Kidney (tissue), 14 donors: Measurements from ENCODE around the gene CLEC16A. TPM values are rescaled to one million over a fixed set of nuclear protein-coding genes. Genes with fewer than 3 reads are reported as not detected.

Experiments
- DNase-seq, 5 donors: peaks; one replicate each; pipeline ENCODE4 v3.0.0-alpha.2; 2013 to 2020
- FAIRE-seq: peaks from 2 replicates; lab custom pipeline; 2012; peaks lifted over from hg19 to GRCh38; lab: Jason Lieb, UNC
- H3K27ac ChIP-seq, 2 donors: one replicate each; pipeline ENCODE4 v1.7.0; 2013; ENCODE audit warnings: low read depth in 2 of 2, low read length in 2 of 2, inconsistent platforms in 1 of 2
- H3K27me3 ChIP-seq: one replicate; pipeline ENCODE4 v1.7.1; 2013; ENCODE audit warnings: low read length, inconsistent platforms; ENCODE audit not compliant: control insufficient read depth, insufficient read depth
- H3K36me3 ChIP-seq, 3 donors: one replicate each; pipeline versions ENCODE4 v1.7.0 to v1.7.1; 2013; ENCODE audit warnings: low read length in 3 of 3, control low read depth in 1 of 3, inconsistent platforms in 1 of 3; ENCODE audit not compliant: insufficient read depth in 3 of 3, control insufficient read depth in 2 of 3
- H3K4me1 ChIP-seq, 3 donors: one replicate each; pipeline versions ENCODE4 v1.7.0 to v1.7.1; 2013; ENCODE audit warnings: low read length in 3 of 3, inconsistent platforms in 1 of 3, low read depth in 1 of 3; ENCODE audit not compliant: control insufficient read depth in 2 of 3, insufficient read depth in 2 of 3
- H3K4me3 ChIP-seq, 3 donors: one replicate each; pipeline versions ENCODE4 v1.7.0 to v1.8.1; 2013; ENCODE audit warnings: low read length in 3 of 3, control low read depth in 1 of 3, inconsistent platforms in 1 of 3
- H3K9ac ChIP-seq, 3 donors: one replicate each; pipeline versions ENCODE4 v1.7.0 to v1.7.1; 2013; ENCODE audit warnings: low read length in 3 of 3, control low read depth in 1 of 3, inconsistent platforms in 1 of 3
- H3K9me3 ChIP-seq, 3 donors: one replicate each; pipeline versions ENCODE4 v1.7.0 to v1.7.1; 2013; ENCODE audit warnings: low read length in 3 of 3, control low read depth in 1 of 3, inconsistent platforms in 1 of 3; ENCODE audit not compliant: control insufficient read depth in 2 of 3, insufficient read depth in 1 of 3
- intact Hi-C: fragments of 100-400 bp; cut with DNase I; formaldehyde crosslinking; loops from one replicate; pipeline ENCODE4 v1.11.1; 2022
- polyA plus RNA-seq: library from polyadenylated mRNA; stranded (reverse); fragments of 350-450 nt; fragmentation: Illumina TruSeq; extraction: RNeasy Lipid Tissue Mini Kit (QIAGEN cat#74804); gene quantifications from one replicate; pipeline ENCODE4 v1.2.3, GENCODE V29; 2014; ENCODE audit warnings: low read depth, low replicate concordance; ENCODE audit not compliant: insufficient read depth
- total RNA-seq: library from RNA; stranded (reverse); fragmentation: NEBNext Ultra II Directional; extraction: Animal tissue kit (Norgen Biotek cat#: 25700); gene quantifications from one replicate; pipeline ENCODE4 v1.2.1, GENCODE V29; 2021
- TF ChIP-seq, protein P1 (sequence below): IDR thresholded peaks from 3 replicates; pipeline ENCODE4 v1.5.1; 2012; ENCODE audit warnings: mild to moderate bottlenecking, moderate library complexity, borderline replicate concordance; ENCODE audit not compliant: insufficient read depth; ENCODE audit errors: extremely low read depth
- donor health status: control.
- donor health status: control.
- donor health status: control.
- donor health status: control.
- donor health status: control.
- donor health status: DM: yes; HTN: yes; CAD: no.
- donor health status: Normal renal cell carcinoma (clear cell type).

Gene CLEC16A
- total and polyA plus RNA-seq, 2 donors from 2014 or later, result 10.8 to 51.9 TPM

DNA sequence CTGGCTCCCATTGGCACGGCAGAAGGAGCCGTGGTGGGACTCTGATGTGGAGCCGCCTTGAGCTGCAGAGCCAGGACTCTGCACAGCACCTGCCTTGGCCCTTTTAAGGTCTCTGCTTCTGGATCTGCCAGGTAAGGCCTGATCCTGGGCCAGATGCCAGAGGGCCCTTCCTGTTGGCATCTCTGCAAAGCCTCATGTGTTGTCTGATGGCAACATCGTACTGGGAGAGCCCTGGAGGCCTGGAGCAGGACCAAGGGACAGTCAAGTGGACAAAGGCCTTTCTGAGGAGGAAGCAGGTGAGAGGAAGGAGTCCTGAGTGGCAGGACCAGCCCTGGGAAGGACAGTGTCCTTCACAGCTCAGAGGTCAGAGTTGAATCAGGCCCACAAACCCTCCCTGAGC is 285.5 kb downstream of the CLEC16A start:
- H3K4me1 ChIP-seq, result peaks cover 0 to 4% (median 0%) of the 10 kb centered on the region in 3 donors
- H3K27ac ChIP-seq, result no peak overlapping the region
- TF ChIP-seq, protein P1, sequence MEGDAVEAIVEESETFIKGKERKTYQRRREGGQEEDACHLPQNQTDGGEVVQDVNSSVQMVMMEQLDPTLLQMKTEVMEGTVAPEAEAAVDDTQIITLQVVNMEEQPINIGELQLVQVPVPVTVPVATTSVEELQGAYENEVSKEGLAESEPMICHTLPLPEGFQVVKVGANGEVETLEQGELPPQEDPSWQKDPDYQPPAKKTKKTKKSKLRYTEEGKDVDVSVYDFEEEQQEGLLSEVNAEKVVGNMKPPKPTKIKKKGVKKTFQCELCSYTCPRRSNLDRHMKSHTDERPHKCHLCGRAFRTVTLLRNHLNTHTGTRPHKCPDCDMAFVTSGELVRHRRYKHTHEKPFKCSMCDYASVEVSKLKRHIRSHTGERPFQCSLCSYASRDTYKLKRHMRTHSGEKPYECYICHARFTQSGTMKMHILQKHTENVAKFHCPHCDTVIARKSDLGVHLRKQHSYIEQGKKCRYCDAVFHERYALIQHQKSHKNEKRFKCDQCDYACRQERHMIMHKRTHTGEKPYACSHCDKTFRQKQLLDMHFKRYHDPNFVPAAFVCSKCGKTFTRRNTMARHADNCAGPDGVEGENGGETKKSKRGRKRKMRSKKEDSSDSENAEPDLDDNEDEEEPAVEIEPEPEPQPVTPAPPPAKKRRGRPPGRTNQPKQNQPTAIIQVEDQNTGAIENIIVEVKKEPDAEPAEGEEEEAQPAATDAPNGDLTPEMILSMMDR, result no peak
- H3K36me3 ChIP-seq, result no peaks in the 10 kb centered on the region
- no peaks in the 10 kb centered on the region for H3K27me3 ChIP-seq
- DNase-seq (no peak), FAIRE-seq (no peak)
- H3K9me3 ChIP-seq, result no peaks in the 10 kb centered on the region
- no peak overlapping the region for H3K9ac ChIP-seq
- H3K4me3 ChIP-seq, result no peak overlapping the region
- intact Hi-C loops, result no loop called here

DNA sequence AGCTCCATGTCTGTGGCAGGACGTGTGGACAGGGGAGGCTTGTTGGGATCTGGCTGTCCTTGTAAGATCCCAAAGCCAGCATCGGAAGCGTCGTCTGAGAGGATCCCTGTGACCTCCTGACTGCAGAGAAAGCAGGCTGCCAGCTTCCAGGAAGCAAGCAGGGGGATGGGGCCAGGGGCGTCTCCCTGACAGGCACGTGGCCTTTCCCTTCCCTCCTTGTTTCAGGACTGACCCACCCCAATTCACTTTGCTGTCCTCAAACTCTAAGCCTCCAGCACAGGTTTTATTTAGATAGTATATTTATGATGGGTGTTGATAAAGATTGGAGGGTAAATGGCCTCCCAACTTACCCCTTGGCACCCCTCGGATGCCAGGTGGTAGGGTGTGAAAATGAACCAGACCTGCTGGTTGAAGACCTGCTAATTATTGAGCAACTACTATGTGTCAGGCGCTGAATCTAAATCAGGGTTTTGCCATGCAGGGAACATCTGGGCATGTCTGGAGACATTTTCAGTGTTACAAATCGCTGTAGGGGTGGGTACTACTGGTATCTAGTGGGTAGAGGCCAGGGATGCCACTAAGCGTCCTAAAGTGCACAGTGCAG is 287.1 kb downstream of the CLEC16A start:
- DNase-seq, result no peak
- Histone ChIP-seq H3K9me3 (no peaks in the 10 kb centered on the region), H3K27ac (no peak overlapping the region), H3K4me1 (peaks cover 0 to 5% (median 0%) of the 10 kb centered on the region in 3 donors), H3K4me3 (no peak overlapping the region), H3K36me3 (no peaks in the 10 kb centered on the region), H3K27me3 (no peaks in the 10 kb centered on the region), H3K9ac (no peak overlapping the region)
- TF ChIP-seq, protein P1, result no peak
- no peak for FAIRE-seq
- intact Hi-C loops, result no loop called here

Other genes starting within 250 kb of the CLEC16A start
- 0.57 TPM for gene TEKT5, start 249.6 kb upstream of the CLEC16A start, total RNA-seq
- gene TEKT5, start 249.6 kb upstream of the CLEC16A start, polyA plus RNA-seq, result not detected
- 38.5 TPM for gene NUBP1, start 200.7 kb upstream of the CLEC16A start, total RNA-seq
- gene NUBP1, start 200.7 kb upstream of the CLEC16A start, polyA plus RNA-seq, result 47.7 TPM
- 0.19 TPM for gene TVP23A, start 125.8 kb upstream of the CLEC16A start, total RNA-seq
- gene TVP23A, start 125.8 kb upstream of the CLEC16A start, polyA plus RNA-seq, result not detected
- 50.5 TPM for gene CIITA, start 67.4 kb upstream of the CLEC16A start, total RNA-seq
- gene CIITA, start 67.4 kb upstream of the CLEC16A start, polyA plus RNA-seq, result 8.3 TPM
- 31.0 TPM for gene DEXI, start 2.1 kb upstream of the CLEC16A start, total RNA-seq
- 46.2 TPM for gene DEXI, start 2.1 kb upstream of the CLEC16A start, polyA plus RNA-seq